SIG-M5 (cell line): ENCODE data around the gene CYSTM1.

Experiments
- DNase-seq: peaks from one replicate; lab custom pipeline; 2025; lab: John Stamatoyannopoulos, UW

The CYSTM1 gene

DNA sequence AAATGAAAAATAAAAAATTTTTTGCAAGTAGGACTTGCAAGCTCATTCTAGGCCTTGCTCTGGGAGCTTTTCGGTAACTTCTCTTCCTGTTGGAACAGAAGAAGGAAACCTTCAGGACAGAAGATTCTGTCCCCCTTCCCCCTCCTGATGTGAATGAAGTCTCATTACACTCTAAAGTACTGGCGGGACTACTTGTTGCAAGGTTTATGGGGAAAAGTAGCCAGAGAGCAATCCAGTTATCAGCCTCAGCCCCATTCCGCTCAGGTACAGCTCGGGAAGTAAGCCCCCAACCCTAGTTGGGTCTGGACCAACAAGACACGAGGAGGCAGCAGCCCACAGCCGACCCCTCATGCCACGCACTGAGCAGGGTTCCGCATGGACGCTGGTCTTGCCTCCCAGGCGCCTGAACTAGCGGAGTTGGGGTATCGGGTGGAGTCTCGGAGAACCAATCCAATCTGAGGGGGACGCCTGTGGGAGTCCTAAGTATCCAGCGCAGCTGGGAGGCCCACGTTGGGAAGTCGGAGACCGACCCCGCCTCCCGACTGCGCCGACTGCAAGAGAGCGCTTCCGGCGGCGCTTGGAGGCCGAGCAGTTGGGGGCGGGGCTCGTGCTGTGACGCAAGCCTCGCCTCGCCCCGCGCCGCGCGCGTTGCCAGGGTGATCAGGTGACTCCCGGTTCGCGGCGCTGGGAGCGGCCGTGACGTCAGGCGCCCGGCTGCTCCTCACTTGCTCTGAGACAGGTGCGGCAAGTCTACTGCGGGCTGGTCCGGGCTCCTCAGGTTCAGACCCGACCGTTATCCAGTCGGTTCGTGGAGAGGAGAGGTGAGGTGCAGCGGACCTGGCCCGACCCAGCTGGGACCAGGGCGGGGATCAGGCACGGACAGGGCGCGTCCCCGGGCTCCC, at the start of gene CYSTM1:
Gene CYSTM1 (plus strand): TSS at position 724 of the 902 bp plus-strand sequence. CDS start 19,278 bp downstream, outside the sequence.
- DNase-seq: peak; percentile 53

DNA sequence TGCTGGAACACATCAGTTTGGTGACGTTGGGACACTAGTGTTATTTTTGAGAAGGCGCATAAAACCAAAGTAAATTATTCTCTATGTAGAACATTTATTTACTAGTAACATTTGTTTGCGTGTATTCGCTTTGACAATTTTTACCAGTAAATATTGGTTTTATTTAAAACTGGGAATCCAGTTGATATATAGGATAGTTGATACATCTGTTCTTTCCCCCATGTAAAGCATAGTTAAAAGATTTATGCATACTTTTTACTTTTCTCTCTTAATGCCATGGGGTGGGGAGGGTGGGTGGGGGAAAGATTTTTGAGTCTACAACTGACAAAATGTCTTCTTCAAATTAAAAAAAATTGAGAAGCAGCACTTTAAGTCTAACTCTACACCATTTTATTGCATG, 49.4 kb upstream of the CYSTM1 start, which contains the start of gene IGIP:
Gene IGIP (plus strand): TSS at position 301 of the 400 bp plus-strand sequence. CDS start 2,540 bp downstream, outside the sequence.
- DNase-seq: no peak

GRCh38 chr5:140126315-140127012, 48.5 kb upstream of the CYSTM1 start:
- no peak for DNase-seq

DNA sequence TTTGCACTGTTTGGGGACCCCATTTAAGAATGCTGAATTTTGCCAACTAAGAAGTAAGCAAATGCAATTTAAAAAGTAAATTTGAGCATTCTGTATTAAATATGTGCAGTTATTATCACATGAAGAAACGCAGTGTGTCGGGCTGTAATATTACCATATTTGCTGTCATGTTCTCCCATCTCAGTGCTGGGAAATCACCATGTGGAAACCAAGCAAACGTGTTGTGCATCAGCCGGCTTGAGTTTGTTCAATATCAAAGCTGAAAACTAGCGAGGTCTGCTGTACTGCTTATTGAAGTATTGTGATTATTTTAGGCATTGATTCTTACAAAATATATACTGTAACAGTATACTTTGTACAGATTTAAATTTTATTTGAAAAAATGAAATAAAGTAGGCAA, 46.6 kb upstream of the CYSTM1 start:
- no peak for DNase-seq

DNA sequence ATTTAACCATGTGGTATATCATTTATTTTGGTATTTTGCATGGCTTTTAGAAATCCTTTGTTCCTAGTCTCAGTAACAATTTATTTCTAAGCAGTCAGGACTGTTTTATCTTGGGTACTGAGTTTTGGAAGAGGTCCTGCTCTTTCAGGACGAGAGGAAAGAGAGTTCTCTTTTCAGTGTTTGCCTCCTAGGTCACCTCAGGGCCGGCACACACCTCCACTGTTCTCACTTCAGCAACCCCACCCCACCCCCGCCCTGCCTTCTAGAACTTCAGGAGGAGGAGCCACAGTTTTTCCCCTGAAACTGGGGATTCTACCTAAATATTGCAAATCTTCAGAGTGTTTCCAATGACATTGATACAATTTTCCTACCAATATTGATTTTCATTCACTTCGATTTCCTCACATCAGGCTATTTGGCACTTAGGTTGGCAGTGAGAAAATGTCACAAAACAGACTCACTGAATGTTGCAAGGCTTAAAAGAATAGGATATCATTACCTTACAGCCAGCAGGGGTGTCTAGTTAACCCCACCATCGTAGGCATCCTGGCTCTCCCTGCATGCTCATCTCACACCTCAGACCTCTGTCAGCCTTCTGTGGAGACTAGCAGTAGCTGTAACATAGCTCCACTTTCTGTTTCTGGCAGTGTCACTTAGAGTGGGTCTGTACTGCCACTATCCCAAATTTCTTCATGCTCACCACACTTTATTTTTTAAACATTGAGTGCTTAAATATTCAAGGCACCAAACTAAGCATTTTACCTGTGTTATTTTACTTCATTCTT, 43.8 kb upstream of the CYSTM1 start:
- no peak for DNase-seq

- DNase-seq: peak; percentile 47
These were observed 43.0 kb upstream of the CYSTM1 start for GRCh38 chr5:140131967-140132409.

DNA sequence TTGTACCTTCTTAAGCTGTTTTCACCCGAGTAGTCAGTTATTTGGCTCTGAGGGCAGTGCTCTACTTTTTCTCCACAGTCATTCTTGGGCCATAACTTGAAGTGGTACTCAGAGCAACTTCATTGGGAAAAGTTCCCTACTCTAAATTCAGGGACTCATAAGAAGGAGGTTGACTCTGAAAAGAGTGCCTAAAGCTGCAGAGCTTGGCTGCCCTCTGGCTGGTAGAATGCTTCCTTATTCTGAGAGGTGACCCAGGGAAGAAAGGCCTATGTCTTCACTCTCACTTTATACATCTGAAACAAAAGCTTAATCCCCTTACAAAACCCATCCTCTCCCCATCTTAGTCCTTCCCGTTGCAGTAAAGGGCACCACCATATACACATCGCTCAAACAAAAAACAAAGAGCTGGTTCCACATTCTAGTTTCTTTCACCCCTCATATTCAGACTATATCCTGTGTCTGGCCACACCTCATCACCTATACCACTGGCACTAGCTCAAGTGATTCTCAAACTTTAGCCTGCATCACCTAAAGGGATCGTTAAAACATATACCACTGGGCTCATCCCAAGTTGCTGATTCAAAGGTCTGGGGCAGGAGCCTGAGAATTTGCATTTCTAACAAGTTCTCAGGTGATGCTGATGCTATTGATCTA, 41.3 kb upstream of the CYSTM1 start:
- DNase-seq: no peak

GRCh38 chr5:140134277-140134935, 40.6 kb upstream of the CYSTM1 start:
- no peak for DNase-seq

- no peak for DNase-seq
These were observed 39.9 kb upstream of the CYSTM1 start for GRCh38 chr5:140135127-140135526.

- no peak for DNase-seq
These were observed 38.4 kb upstream of the CYSTM1 start for GRCh38 chr5:140136624-140137023.

DNA sequence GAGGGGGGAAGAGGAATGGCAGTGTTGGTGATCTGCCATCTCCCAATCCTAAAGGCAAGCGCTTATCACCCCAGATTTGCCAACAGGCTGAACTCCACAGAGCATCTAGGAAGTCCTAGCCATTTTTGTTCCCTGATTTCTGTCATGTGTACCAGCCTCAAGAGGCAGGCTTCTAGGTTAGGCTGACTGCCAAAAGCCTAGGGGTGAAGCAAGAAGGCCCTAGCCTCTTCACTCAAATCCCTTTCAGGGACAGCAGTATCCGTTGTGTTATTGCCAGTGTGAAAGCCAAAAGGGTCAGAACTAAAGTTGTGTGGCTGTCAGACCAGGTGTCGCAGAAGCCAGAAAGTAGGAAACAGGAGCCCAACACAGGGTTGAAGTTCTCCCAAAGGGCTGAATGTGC, 34.6 kb upstream of the CYSTM1 start:
- DNase-seq: no peak

DNA sequence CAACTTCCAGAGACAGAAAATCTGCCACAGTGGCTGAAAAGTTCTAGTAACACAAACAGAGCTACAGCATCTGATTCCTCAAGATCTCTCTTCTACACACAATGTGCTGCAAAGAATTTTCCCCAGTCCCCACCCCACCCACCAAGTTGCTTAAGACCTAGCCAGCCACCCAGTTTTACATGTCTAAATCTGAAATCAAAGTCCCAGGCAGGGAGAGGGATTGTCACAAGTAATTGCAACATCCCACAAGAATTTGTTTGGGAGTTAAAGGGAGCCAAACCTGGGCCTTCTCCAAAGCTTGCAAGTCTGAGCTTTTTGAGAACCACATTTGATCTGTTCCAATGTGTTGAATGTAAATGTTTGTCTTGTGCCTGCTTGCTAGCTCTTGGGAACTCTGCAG, 33.7 kb upstream of the CYSTM1 start:
- no peak for DNase-seq

GRCh38 chr5:140142246-140142645, 32.7 kb upstream of the CYSTM1 start:
- no peak for DNase-seq

DNA sequence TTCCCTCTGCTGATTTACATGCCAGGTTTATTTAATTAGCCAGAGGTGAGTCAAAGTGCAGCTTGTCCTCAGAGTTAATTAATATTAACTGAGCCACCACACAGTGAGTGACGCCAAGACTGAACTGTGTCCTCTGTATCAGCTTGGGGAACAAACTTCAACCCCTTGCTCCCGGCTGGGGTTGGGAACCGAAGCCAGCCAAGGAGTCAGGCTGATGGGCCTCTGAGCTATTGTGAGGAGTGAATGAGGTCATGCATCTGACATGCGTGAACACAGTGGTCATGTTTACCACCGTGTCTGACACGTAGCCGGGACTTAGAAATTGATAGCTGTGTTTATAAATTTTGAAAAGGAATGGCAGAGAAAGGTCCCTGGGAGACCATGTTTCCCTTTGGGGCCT, 32.1 kb upstream of the CYSTM1 start:
- no peak for DNase-seq

DNA sequence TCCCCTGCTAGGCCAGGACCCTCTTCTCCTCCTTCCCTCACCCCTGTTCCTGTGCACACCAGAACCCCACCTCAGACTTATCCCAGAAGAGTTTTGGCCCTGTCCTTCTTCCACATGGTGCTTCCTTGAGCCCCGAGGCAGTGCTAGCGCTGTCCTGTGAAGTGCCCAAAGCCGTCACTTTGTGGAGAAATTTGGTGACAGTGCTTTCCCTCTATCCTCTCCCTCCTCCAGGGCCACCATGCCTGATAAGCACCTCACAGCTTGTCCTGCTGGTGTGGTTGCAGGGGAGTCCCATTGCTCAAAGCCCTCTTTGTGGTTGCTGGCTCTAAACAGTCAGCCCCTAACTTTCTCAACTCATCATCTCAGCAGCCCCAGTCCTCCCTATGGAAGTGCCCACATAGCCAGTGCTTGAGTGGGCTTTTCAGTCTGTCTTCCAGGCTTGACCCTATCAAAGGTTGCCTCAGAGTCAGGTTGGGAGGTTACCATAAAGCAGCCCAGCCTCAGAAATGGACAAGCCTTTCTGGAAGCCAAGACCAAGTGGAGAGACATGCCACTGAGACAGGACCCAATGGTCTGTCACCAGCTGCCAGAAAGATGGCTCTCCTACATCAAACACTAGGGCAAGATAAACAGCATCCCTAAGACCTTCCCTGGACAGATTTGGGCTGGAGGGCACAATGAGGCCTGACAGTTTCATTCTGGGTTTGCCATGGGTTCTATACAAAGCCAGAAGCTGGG, 31.3 kb upstream of the CYSTM1 start:
- DNase-seq: no peak

- DNase-seq: no peak
These were observed 29.7 kb upstream of the CYSTM1 start for GRCh38 chr5:140145256-140145655.

GRCh38 chr5:140145818-140146522, 29.0 kb upstream of the CYSTM1 start:
- DNase-seq: no peak

GRCh38 chr5:140146523-140146842, 28.5 kb upstream of the CYSTM1 start:
- DNase-seq: no peak

DNA sequence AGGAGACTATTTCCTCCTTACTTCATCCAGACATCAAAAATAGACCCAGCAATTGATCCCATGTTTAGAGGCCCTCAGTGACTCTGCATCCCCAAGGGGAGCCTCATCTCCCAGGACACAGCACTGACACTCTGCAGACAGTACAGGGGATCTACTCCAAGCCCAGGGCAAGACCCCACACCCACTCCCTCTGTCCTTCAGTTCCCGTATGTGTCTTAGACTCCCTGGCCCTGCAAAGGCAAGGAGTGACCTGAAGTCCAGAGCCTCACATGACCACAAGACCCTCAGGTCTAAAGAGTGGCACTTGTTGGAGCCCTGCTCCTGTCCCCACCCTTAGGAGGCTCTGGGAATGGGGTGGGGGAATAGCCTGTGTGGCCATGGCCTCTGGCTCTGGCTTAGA, 27.5 kb upstream of the CYSTM1 start:
- DNase-seq: no peak

DNA sequence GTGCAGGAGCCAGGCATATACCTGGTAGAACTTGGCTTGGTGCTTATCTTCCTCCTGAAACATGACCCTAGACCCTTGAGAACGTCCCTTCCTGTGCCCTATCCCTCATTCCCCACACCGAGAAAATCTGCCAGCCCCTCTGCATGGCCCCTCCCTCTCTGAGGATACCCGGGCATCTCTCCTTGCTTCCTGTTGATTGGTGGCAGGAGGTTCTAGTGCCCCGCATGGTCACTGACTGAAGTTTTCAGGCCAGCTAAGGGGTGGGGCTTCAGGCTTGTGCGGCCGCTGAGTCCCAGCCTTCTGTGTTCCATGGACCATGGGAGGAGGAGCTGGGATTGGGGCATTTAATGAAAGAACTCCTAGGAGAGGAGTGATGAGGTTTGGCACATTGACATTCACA, 26.5 kb upstream of the CYSTM1 start:
- DNase-seq: no peak
